GM12878 (cell line): Measurements from ENCODE around the gene S100P. TPM values are rescaled to one million over a fixed set of nuclear protein-coding genes. Genes with fewer than 3 reads are reported as not detected.

Source experiments
- ATF7 ChIP-seq: fragments of 450-650 bp; IDR thresholded peaks from 2 replicates; pipeline ENCODE4 v1.6.1; 2016; ENCODE audit warnings: low read depth, mild to moderate bottlenecking
- BCL11A ChIP-seq: IDR thresholded peaks from 2 replicates; pipeline ENCODE4 v1.6.1; 2011; ENCODE audit warnings: low read depth, low read length
- CBFB ChIP-seq: IDR thresholded peaks from 2 replicates; pipeline ENCODE4 v1.6.1; 2016; ENCODE audit warnings: antibody characterized with exemption, low read depth
- CHD1 ChIP-seq: IDR thresholded peaks from 2 replicates; pipeline ENCODE4 v1.6.1; 2012; ENCODE audit warnings: low read depth, low read length, improper control_type of control experiment
- EED ChIP-seq: sonication (generic); IDR thresholded peaks from 2 replicates; pipeline ENCODE4 v1.6.1; 2016; ENCODE audit warnings: antibody characterized with exemption, low read depth
- ESRRA ChIP-seq: IDR thresholded peaks from 2 replicates; pipeline ENCODE4 v1.6.1; 2012; ENCODE audit warnings: mild to moderate bottlenecking, low read length, improper control_type of control experiment
- IKZF2 ChIP-seq, 2 experiments: fragments of 450-650 bp; IDR thresholded peaks; 2 replicates each; pipeline ENCODE4 v1.6.1; 2017; ENCODE audit warnings: mild to moderate bottlenecking in 2 of 2, moderate library complexity in 2 of 2
- KLF5 ChIP-seq: fragments of 450-650 bp; IDR thresholded peaks from 2 replicates; pipeline ENCODE4 v1.6.1; 2014; ENCODE audit warnings: mild to moderate bottlenecking; ENCODE audit not compliant: partially characterized antibody
- LARP7 ChIP-seq: fragments of 450-650 bp; IDR thresholded peaks from 2 replicates; pipeline ENCODE4 v1.6.1; 2017; ENCODE audit warnings: mild to moderate bottlenecking
- MTA2 ChIP-seq: fragments of 450-650 bp; IDR thresholded peaks from 2 replicates; pipeline ENCODE4 v1.6.1; 2016; ENCODE audit warnings: low read depth, mild to moderate bottlenecking, moderate library complexity
- NRF1 ChIP-seq: conservative IDR thresholded peaks from 2 replicates; pipeline ENCODE4 v1.6.1; 2011; ENCODE audit warnings: mild to moderate bottlenecking, low read depth, low read length, improper control_type of control experiment
- POLR2AphosphoS2 ChIP-seq: IDR thresholded peaks from 2 replicates; pipeline ENCODE4 v1.6.1; 2011; ENCODE audit warnings: low read depth, mild to moderate bottlenecking, low read length, improper control_type of control experiment, moderate library complexity
- POLR2AphosphoS5 ChIP-seq: IDR thresholded peaks from 2 replicates; pipeline ENCODE4 v1.6.1; 2011; ENCODE audit warnings: mild to moderate bottlenecking, low read length, inconsistent platforms
- RELA ChIP-seq: fragments of 450-650 bp; IDR thresholded peaks from 2 replicates; pipeline ENCODE4 v1.8.0; 2014; ENCODE audit warnings: borderline replicate concordance; ENCODE audit not compliant: partially characterized antibody
- RFX5 ChIP-seq: IDR thresholded peaks from 2 replicates; pipeline ENCODE4 v1.6.1; 2011; ENCODE audit warnings: low read depth, low read length, improper control_type of control experiment
- SP1 ChIP-seq: IDR thresholded peaks from one replicate; pipeline ENCODE4 v1.6.1; 2011; ENCODE audit warnings: low read depth, low read length
- SREBF1 ChIP-seq: IDR thresholded peaks from 2 replicates; pipeline ENCODE4 v1.6.1; 2012; ENCODE audit warnings: mild to moderate bottlenecking, low read length
- SRF ChIP-seq, 2 experiments: IDR thresholded peaks; 2 replicates each; pipeline ENCODE4 v1.6.1; 2011; ENCODE audit warnings: low read depth in 2 of 2, low read length in 2 of 2, mild to moderate bottlenecking in 1 of 2, moderate library complexity in 1 of 2
- YY1 ChIP-seq: IDR thresholded peaks from 2 replicates; pipeline ENCODE4 v1.6.1; 2011; ENCODE audit warnings: low read depth, mild to moderate bottlenecking, low read length
- ZBED1 ChIP-seq: IDR thresholded peaks from 2 replicates; pipeline ENCODE4 v1.6.1; 2016; ENCODE audit warnings: borderline replicate concordance
- ZNF24 ChIP-seq: fragments of 450-650 bp; IDR thresholded peaks from 2 replicates; pipeline ENCODE4 v1.6.1; 2017; ENCODE audit warnings: antibody characterized with exemption, mild to moderate bottlenecking
- ZNF274 ChIP-seq: IDR thresholded peaks from one replicate; pipeline ENCODE4 v1.8.0; 2011; ENCODE audit not compliant: insufficient read length, insufficient read depth
- ZNF384 ChIP-seq: IDR thresholded peaks from 2 replicates; pipeline ENCODE4 v1.6.1; 2012; ENCODE audit warnings: low read depth, mild to moderate bottlenecking, low read length, improper control_type of control experiment, borderline replicate concordance
- polyA plus RNA-seq, 11 experiments: library from polyadenylated mRNA; depleted of rRNA in 4 of 11; unstranded in 6 of 11; stranded (reverse) in 5 of 11; fragments of >200 nt; fragmentation: Nextera tagmentation in 4 of 11; fragmentation: Illumina TruSeq in 1 of 11; extraction: Ambion mirVana in 4 of 11; extraction: Trizol in 1 of 11; gene quantifications; 1 replicate in 1 of 11; 2 replicates in 10 of 11; pipeline versions ENCODE4 v1.2.1 to v1.2.3, GENCODE V29; 2011 to 2016; ENCODE audit warnings: inconsistent platforms in 2 of 11, missing spikeins in 2 of 11, low read depth in 1 of 11
- total RNA-seq, 4 experiments: library from RNA; depleted of rRNA in 3 of 4; stranded (reverse); fragments of >200 nt in 3 of 4; fragmentation: Illumina TruSeq in 1 of 4; extraction: Trizol in 1 of 4; gene quantifications; 2 replicates each; pipeline versions ENCODE4 v1.2.1 to v1.2.3, GENCODE V29; 2013 to 2021
- TF ChIP-seq, protein P1 (sequence below): fragments of 450-650 bp; IDR thresholded peaks from 2 replicates; pipeline ENCODE4 v1.6.1; 2016; ENCODE audit warnings: mild to moderate bottlenecking
- TF ChIP-seq, protein P2 (sequence below): IDR thresholded peaks from 2 replicates; pipeline ENCODE4 v1.6.1; 2012; ENCODE audit warnings: mild to moderate bottlenecking, low read depth, low read length
- TF ChIP-seq, protein P3 (sequence below): IDR thresholded peaks from 2 replicates; pipeline ENCODE4 v1.6.1; 2012; ENCODE audit warnings: low read depth, low read length, improper control_type of control experiment
- TF ChIP-seq, protein P4 (sequence below), 3 experiments: IDR thresholded peaks in 2 of 3; conservative IDR thresholded peaks in 1 of 3; 2 replicates each; pipeline ENCODE4 v1.5.1; 2011; ENCODE audit warnings: low read depth in 3 of 3, low read length in 3 of 3, mild to moderate bottlenecking in 3 of 3, control low read depth in 2 of 3, moderate library complexity in 2 of 3, inconsistent platforms in 1 of 3, mixed read lengths in 1 of 3; ENCODE audit not compliant: control insufficient read depth in 2 of 3, insufficient read depth in 1 of 3; ENCODE audit errors: extremely low read depth in 1 of 3

The S100P gene
- total and polyA plus RNA-seq, 10 of the 15 experiments (the other 5 are each of a cell fraction or from before 2014, with no cell fraction given): 0.90 TPM; not detected in 9

DNA sequence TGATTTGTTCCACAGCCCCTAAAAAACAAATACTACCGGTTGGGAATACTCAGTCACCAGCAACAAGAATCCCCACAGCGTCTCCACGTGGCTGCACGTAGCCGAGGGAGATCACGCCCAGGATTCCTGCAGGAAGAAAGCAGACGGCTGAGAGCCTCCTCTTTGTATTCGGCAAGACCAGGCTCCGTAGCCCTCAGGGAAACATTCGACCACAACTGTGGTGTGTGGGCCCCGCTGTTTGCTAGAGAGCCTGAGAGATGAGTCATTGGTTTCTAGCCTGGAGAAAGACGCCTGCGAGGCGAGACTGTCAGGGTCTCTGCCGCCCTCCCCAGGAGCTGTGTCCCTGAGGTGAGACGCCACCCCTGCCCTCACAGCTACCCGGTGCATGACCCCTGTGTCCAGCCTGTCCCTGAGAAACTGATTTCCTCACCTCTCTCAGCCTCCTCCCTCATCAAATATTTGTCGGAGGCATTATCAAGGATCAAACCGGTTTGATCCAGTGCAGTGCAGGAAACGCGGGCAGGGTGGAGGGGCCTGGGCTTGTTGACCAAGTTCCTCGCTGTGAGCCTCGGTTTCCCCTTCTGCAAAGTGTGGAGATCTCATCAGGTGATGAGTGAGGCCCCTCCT is 4.7 kb upstream of the S100P start (continued):
- TF ChIP-seq EED: no peak
- no peak for TF ChIP-seq MTA2
- no peak for TF ChIP-seq LARP7
- no peak for TF ChIP-seq ZNF274
- TF ChIP-seq, protein P1, sequence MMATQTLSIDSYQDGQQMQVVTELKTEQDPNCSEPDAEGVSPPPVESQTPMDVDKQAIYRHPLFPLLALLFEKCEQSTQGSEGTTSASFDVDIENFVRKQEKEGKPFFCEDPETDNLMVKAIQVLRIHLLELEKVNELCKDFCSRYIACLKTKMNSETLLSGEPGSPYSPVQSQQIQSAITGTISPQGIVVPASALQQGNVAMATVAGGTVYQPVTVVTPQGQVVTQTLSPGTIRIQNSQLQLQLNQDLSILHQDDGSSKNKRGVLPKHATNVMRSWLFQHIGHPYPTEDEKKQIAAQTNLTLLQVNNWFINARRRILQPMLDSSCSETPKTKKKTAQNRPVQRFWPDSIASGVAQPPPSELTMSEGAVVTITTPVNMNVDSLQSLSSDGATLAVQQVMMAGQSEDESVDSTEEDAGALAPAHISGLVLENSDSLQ: no peak
- TF ChIP-seq NRF1: no peak
- TF ChIP-seq, protein P2, sequence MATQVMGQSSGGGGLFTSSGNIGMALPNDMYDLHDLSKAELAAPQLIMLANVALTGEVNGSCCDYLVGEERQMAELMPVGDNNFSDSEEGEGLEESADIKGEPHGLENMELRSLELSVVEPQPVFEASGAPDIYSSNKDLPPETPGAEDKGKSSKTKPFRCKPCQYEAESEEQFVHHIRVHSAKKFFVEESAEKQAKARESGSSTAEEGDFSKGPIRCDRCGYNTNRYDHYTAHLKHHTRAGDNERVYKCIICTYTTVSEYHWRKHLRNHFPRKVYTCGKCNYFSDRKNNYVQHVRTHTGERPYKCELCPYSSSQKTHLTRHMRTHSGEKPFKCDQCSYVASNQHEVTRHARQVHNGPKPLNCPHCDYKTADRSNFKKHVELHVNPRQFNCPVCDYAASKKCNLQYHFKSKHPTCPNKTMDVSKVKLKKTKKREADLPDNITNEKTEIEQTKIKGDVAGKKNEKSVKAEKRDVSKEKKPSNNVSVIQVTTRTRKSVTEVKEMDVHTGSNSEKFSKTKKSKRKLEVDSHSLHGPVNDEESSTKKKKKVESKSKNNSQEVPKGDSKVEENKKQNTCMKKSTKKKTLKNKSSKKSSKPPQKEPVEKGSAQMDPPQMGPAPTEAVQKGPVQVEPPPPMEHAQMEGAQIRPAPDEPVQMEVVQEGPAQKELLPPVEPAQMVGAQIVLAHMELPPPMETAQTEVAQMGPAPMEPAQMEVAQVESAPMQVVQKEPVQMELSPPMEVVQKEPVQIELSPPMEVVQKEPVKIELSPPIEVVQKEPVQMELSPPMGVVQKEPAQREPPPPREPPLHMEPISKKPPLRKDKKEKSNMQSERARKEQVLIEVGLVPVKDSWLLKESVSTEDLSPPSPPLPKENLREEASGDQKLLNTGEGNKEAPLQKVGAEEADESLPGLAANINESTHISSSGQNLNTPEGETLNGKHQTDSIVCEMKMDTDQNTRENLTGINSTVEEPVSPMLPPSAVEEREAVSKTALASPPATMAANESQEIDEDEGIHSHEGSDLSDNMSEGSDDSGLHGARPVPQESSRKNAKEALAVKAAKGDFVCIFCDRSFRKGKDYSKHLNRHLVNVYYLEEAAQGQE: no peak
- TF ChIP-seq BCL11A: no peak
- no peak for TF ChIP-seq KLF5
- TF ChIP-seq ATF7: no peak
- no peak for TF ChIP-seq POLR2AphosphoS5
- TF ChIP-seq SRF (IDR thresholded peaks at IDR 0.05; ENCODE audit: low read depth in 2 of 2, low read length in 2 of 2): no peak
- TF ChIP-seq, protein P3, sequence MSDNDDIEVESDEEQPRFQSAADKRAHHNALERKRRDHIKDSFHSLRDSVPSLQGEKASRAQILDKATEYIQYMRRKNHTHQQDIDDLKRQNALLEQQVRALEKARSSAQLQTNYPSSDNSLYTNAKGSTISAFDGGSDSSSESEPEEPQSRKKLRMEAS: no peak
- no peak for TF ChIP-seq CBFB
- no peak for TF ChIP-seq ZNF384
- TF ChIP-seq CHD1: no peak
- TF ChIP-seq, protein P4, sequence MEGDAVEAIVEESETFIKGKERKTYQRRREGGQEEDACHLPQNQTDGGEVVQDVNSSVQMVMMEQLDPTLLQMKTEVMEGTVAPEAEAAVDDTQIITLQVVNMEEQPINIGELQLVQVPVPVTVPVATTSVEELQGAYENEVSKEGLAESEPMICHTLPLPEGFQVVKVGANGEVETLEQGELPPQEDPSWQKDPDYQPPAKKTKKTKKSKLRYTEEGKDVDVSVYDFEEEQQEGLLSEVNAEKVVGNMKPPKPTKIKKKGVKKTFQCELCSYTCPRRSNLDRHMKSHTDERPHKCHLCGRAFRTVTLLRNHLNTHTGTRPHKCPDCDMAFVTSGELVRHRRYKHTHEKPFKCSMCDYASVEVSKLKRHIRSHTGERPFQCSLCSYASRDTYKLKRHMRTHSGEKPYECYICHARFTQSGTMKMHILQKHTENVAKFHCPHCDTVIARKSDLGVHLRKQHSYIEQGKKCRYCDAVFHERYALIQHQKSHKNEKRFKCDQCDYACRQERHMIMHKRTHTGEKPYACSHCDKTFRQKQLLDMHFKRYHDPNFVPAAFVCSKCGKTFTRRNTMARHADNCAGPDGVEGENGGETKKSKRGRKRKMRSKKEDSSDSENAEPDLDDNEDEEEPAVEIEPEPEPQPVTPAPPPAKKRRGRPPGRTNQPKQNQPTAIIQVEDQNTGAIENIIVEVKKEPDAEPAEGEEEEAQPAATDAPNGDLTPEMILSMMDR (IDR thresholded peaks at IDR 0.05 in 2 of 3, conservative IDR thresholded peaks at IDR 0.05 in 1 of 3; ENCODE audit: control insufficient read depth in 2 of 3, extremely low read depth in 1 of 3, insufficient read depth in 1 of 3, low read depth in 3 of 3, low read length in 3 of 3): no peak
- TF ChIP-seq YY1: 0 out of 2 replicates have a peak, but pooled peaks have one; percentile 6
- peak; percentile 82; the same call in 1 of the 2 replicates for TF ChIP-seq RFX5
- TF ChIP-seq ESRRA: no peak
- no peak for TF ChIP-seq ZBED1
- TF ChIP-seq POLR2AphosphoS2: no peak
- no peak for TF ChIP-seq SREBF1
- no peak for TF ChIP-seq SP1
- TF ChIP-seq RELA: no peak
- TF ChIP-seq ZNF24: no peak
- 0 out of 4 replicates have a peak, but pooled peaks of 1 of the 2 experiments have one; percentile 21 for TF ChIP-seq IKZF2 (IDR thresholded peaks at IDR 0.05)
